ENCODE results near the gene TAF12. TPM values are rescaled to one million over a fixed set of nuclear protein-coding genes. Genes with fewer than 3 reads are reported as not detected.

The TAF12 gene
- polyA plus RNA-seq, 1 donor from 2014 or later: 59.3 TPM

DNA sequence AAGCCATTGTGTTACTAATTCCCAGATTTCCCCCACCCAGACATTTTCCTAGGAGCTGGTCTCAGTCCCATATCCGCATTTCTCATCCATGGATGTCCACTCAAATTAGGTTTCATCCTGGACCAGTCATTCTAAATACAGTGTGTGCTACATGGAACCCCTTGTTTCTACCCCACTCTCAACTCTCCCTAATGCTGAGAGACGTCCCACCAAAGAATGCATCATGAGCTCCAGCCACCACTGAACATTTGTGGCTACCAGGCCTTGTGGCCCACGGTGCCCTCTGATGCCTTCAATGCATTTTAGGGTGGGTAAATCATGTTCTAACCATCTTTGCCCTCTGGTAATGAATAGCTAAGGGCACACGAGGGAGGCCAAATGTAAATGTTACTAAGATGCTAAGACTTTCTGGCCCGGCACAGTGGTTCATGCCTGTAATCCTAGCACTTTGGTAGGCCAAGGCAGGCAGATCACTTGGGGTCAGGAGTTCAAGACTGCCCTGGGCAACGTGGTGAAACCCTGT, 64.1 kb downstream of the TAF12 start:
- H3K36me3 ChIP-seq (ENCODE audit: insufficient read depth, low read length): no peaks in the 10 kb centered on the region
- H3K79me2 ChIP-seq (replicated peaks; ENCODE audit: insufficient read depth, low read length): peaks cover 17% of the 10 kb centered on the region
- H3K27ac ChIP-seq (ENCODE audit: low read length): no peak overlapping the region
- no peaks in the 10 kb centered on the region for H3K27me3 ChIP-seq (ENCODE audit: insufficient read depth, low read depth, low read length)
- TF ChIP-seq MXI1 (conservative IDR thresholded peaks at IDR 0.05; ENCODE audit: poor library complexity, severe bottlenecking) (no peak), RAD21 (conservative IDR thresholded peaks at IDR 0.05) (no peak), SMC3 (conservative IDR thresholded peaks at IDR 0.05; ENCODE audit: poor library complexity) (no peak), EZH2 (IDR thresholded peaks at IDR 0.05; ENCODE audit: borderline replicate concordance, insufficient read depth, low read length, poor library complexity, severe bottlenecking) (no peak), POLR2AphosphoS5 (IDR thresholded peaks at IDR 0.05) (no peak), TAF1 (IDR thresholded peaks at IDR 0.05; ENCODE audit: low read depth) (no peak), EP300 (conservative IDR thresholded peaks at IDR 0.05; ENCODE audit: poor library complexity, severe bottlenecking) (no peak)
- TF ChIP-seq, protein P1, sequence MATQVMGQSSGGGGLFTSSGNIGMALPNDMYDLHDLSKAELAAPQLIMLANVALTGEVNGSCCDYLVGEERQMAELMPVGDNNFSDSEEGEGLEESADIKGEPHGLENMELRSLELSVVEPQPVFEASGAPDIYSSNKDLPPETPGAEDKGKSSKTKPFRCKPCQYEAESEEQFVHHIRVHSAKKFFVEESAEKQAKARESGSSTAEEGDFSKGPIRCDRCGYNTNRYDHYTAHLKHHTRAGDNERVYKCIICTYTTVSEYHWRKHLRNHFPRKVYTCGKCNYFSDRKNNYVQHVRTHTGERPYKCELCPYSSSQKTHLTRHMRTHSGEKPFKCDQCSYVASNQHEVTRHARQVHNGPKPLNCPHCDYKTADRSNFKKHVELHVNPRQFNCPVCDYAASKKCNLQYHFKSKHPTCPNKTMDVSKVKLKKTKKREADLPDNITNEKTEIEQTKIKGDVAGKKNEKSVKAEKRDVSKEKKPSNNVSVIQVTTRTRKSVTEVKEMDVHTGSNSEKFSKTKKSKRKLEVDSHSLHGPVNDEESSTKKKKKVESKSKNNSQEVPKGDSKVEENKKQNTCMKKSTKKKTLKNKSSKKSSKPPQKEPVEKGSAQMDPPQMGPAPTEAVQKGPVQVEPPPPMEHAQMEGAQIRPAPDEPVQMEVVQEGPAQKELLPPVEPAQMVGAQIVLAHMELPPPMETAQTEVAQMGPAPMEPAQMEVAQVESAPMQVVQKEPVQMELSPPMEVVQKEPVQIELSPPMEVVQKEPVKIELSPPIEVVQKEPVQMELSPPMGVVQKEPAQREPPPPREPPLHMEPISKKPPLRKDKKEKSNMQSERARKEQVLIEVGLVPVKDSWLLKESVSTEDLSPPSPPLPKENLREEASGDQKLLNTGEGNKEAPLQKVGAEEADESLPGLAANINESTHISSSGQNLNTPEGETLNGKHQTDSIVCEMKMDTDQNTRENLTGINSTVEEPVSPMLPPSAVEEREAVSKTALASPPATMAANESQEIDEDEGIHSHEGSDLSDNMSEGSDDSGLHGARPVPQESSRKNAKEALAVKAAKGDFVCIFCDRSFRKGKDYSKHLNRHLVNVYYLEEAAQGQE (IDR thresholded peaks at IDR 0.05; ENCODE audit: borderline replicate concordance): no peak
- TF ChIP-seq, protein P2, sequence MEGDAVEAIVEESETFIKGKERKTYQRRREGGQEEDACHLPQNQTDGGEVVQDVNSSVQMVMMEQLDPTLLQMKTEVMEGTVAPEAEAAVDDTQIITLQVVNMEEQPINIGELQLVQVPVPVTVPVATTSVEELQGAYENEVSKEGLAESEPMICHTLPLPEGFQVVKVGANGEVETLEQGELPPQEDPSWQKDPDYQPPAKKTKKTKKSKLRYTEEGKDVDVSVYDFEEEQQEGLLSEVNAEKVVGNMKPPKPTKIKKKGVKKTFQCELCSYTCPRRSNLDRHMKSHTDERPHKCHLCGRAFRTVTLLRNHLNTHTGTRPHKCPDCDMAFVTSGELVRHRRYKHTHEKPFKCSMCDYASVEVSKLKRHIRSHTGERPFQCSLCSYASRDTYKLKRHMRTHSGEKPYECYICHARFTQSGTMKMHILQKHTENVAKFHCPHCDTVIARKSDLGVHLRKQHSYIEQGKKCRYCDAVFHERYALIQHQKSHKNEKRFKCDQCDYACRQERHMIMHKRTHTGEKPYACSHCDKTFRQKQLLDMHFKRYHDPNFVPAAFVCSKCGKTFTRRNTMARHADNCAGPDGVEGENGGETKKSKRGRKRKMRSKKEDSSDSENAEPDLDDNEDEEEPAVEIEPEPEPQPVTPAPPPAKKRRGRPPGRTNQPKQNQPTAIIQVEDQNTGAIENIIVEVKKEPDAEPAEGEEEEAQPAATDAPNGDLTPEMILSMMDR (IDR thresholded peaks at IDR 0.05; ENCODE audit: poor library complexity, severe bottlenecking): no peak
- H2AFZ ChIP-seq (ENCODE audit: low read depth, low read length): no peak overlapping the region
- H3K9me3 ChIP-seq (ENCODE audit: low read length): no peaks in the 10 kb centered on the region
- H3F3A ChIP-seq (ENCODE audit: insufficient read depth, low read length, poor library complexity, severe bottlenecking): no peaks in the 10 kb centered on the region
- H3K9ac ChIP-seq (ENCODE audit: low read length): no peak overlapping the region
- H3K4me3 ChIP-seq (ENCODE audit: low read length): no peak overlapping the region
- H3K4me2 ChIP-seq (ENCODE audit: low read length): no peak overlapping the region
- no peaks in the 10 kb centered on the region for H3K9me2 ChIP-seq (ENCODE audit: insufficient read depth, low read length)
- no peaks in the 10 kb centered on the region for H4K20me1 ChIP-seq (ENCODE audit: insufficient read depth)

DNA sequence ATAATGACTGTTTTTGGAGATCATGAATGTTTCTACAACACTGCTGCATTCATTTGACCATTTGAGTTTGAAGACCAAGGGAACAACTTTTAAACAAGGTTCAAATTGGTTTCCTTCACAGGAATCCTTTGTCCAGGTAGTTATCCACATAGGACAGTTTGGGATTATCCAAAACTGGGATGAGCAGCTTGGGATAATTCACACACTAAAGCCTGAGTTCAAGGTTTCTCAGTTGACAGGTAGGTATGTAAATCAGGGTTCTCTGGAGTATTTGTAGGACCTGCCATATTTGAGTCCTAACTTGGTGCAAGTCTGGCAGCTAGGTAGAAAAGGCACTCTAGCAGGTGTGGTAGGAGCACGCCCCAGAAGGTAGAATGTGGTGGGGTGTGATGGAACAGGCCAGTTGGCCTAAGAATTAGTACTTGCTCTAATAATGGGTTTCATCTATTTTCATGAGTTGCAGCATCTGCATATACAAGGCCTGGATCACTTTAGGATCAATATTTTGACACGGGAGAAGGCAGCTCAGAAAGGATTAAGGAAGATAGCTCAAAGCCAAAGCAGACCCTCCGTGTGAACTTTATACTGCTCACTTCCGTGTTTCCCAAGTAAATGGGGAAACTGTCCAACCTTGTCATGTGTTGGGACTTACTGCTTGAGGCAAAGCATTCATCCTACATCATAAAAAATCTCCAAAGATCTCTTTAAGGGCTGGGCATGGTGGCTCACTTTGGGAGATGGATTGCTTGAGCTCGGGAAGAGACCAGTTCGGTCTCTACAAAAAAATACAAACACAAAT, 64.9 kb downstream of the TAF12 start:
- Histone ChIP-seq H3K27me3 (ENCODE audit: insufficient read depth, low read depth, low read length) (no peaks in the 10 kb centered on the region), H3K9ac (ENCODE audit: low read length) (no peak overlapping the region), H3K36me3 (ENCODE audit: insufficient read depth, low read length) (no peaks in the 10 kb centered on the region), H3F3A (ENCODE audit: insufficient read depth, low read length, poor library complexity, severe bottlenecking) (no peaks in the 10 kb centered on the region), H3K4me3 (ENCODE audit: low read length) (no peak overlapping the region), H3K27ac (ENCODE audit: low read length) (no peak overlapping the region), H2AFZ (ENCODE audit: low read depth, low read length) (no peak overlapping the region), H3K9me2 (ENCODE audit: insufficient read depth, low read length) (no peaks in the 10 kb centered on the region), H4K20me1 (ENCODE audit: insufficient read depth) (no peaks in the 10 kb centered on the region), H3K4me2 (ENCODE audit: low read length) (no peak overlapping the region), H3K79me2 (replicated peaks; ENCODE audit: insufficient read depth, low read length) (peaks cover 17% of the 10 kb centered on the region), H3K9me3 (ENCODE audit: low read length) (no peaks in the 10 kb centered on the region)
- TF ChIP-seq RAD21 (conservative IDR thresholded peaks at IDR 0.05) (no peak), POLR2AphosphoS5 (IDR thresholded peaks at IDR 0.05) (no peak), EP300 (conservative IDR thresholded peaks at IDR 0.05; ENCODE audit: poor library complexity, severe bottlenecking) (no peak), SMC3 (conservative IDR thresholded peaks at IDR 0.05; ENCODE audit: poor library complexity) (no peak), EZH2 (IDR thresholded peaks at IDR 0.05; ENCODE audit: borderline replicate concordance, insufficient read depth, low read length, poor library complexity, severe bottlenecking) (no peak), MXI1 (conservative IDR thresholded peaks at IDR 0.05; ENCODE audit: poor library complexity, severe bottlenecking) (no peak), TAF1 (IDR thresholded peaks at IDR 0.05; ENCODE audit: low read depth) (no peak)
- TF ChIP-seq, protein P1 (IDR thresholded peaks at IDR 0.05; ENCODE audit: borderline replicate concordance): no peak
- TF ChIP-seq, protein P2 (IDR thresholded peaks at IDR 0.05; ENCODE audit: poor library complexity, severe bottlenecking): no peak

All from neural cell (in vitro differentiated cells).